CD14-positive monocyte (primary cell): ENCODE data around the gene MAP3K7. TPM values are rescaled to one million over a fixed set of nuclear protein-coding genes. Genes with fewer than 3 reads are reported as not detected.
A peak's percentile ranks its signal among the peaks of the same experiment; 100 is the strongest.

Source experiments
- DNase-seq, 3 donors: peaks; one replicate each; pipeline ENCODE4 v3.0.0-alpha.2; 2011 to 2022
- H2AFZ ChIP-seq: 2 replicates; pipeline ENCODE4 v1.6.0; 2012; ENCODE audit warnings: mild to moderate bottlenecking, low read depth, low read length, inconsistent platforms; ENCODE audit not compliant: insufficient read depth, poor library complexity, severe bottlenecking
- H3K27ac ChIP-seq, 2 donors: 1 replicate in 1 of 2; 2 replicates in 1 of 2; pipeline ENCODE4 v1.5.1; 2012 to 2013; ENCODE audit warnings: low read length in 2 of 2, control low read depth in 1 of 2, inconsistent platforms in 1 of 2, low read depth in 1 of 2, mild to moderate bottlenecking in 1 of 2
- H3K27me3 ChIP-seq, 2 donors: one replicate each; pipeline versions ENCODE4 v1.6.0 to v1.6.1; 2011 to 2013; ENCODE audit warnings: low read length in 2 of 2; ENCODE audit not compliant: control insufficient read depth in 2 of 2, insufficient read depth in 2 of 2
- H3K36me3 ChIP-seq, 2 donors: replicated peaks in 1 of 2; 1 replicate in 1 of 2; 2 replicates in 1 of 2; pipeline versions ENCODE4 v1.5.1 to v1.6.1; 2012 to 2013; ENCODE audit warnings: low read length in 2 of 2, control low read depth in 1 of 2, inconsistent platforms in 1 of 2, mild to moderate bottlenecking in 1 of 2; ENCODE audit not compliant: insufficient read depth in 2 of 2, control insufficient read depth in 1 of 2
- H3K4me1 ChIP-seq, 2 donors: 1 replicate in 1 of 2; 2 replicates in 1 of 2; pipeline versions ENCODE4 v1.5.1 to v1.6.1; 2012 to 2013; ENCODE audit warnings: low read length in 2 of 2, control low read depth in 1 of 2, inconsistent platforms in 1 of 2, mild to moderate bottlenecking in 1 of 2, moderate library complexity in 1 of 2; ENCODE audit not compliant: insufficient read depth in 2 of 2, control insufficient read depth in 1 of 2
- H3K4me2 ChIP-seq: replicated peaks from 2 replicates; pipeline ENCODE3; 2012; ENCODE audit warnings: low read length, moderate library complexity, mild to moderate bottlenecking; ENCODE audit not compliant: poor library complexity, severe bottlenecking; ENCODE audit errors: extremely low read depth
- H3K4me3 ChIP-seq, 3 experiments: fragments of 200-600 bp in 1 of 3; sonication (generic) in 1 of 3; replicated peaks in 1 of 3; 1 replicate in 2 of 3; 2 replicates in 1 of 3; pipeline ENCODE4 v1.5.1; 2011 to 2013; ENCODE audit warnings: low read length in 3 of 3, mild to moderate bottlenecking in 3 of 3, control low read depth in 2 of 3, low read depth in 2 of 3, inconsistent platforms in 1 of 3, moderate library complexity in 1 of 3
- H3K79me2 ChIP-seq: 2 replicates; pipeline ENCODE4 v1.6.0; 2012; ENCODE audit warnings: mild to moderate bottlenecking, control low read depth, inconsistent platforms, low read length, moderate library complexity; ENCODE audit not compliant: insufficient read depth
- H3K9ac ChIP-seq: 2 replicates; pipeline ENCODE4 v1.6.0; 2017; ENCODE audit warnings: low read length, mild to moderate bottlenecking; ENCODE audit not compliant: insufficient read depth, poor library complexity, severe bottlenecking
- H3K9me3 ChIP-seq, 2 donors: replicated peaks in 1 of 2; 1 replicate in 1 of 2; 2 replicates in 1 of 2; pipeline versions ENCODE4 v1.5.1 to v1.6.1; 2012 to 2013; ENCODE audit warnings: low read length in 2 of 2, control low read depth in 1 of 2; ENCODE audit not compliant: control insufficient read depth in 1 of 2, insufficient read depth in 1 of 2
- H4K20me1 ChIP-seq: 2 replicates; pipeline ENCODE4 v1.6.0; 2012; ENCODE audit warnings: mild to moderate bottlenecking, low read length, control low read depth, moderate library complexity; ENCODE audit not compliant: insufficient read depth
- H3K27ac Mint-ChIP-seq, 7 donors: one replicate each; pipeline ENCODE4 v1.8.0; 2020; ENCODE audit warnings: mild to moderate bottlenecking in 7 of 7, mixed read lengths in 7 of 7, moderate library complexity in 6 of 7, inconsistent platforms in 2 of 7
- H3K27me3 Mint-ChIP-seq, 3 donors: one replicate each; pipeline ENCODE4 v1.8.0; 2021 to 2022; ENCODE audit warnings: low read depth in 3 of 3, mild to moderate bottlenecking in 3 of 3, mixed read lengths in 3 of 3, moderate library complexity in 3 of 3, inconsistent platforms in 1 of 3
- H3K36me3 Mint-ChIP-seq, 2 donors: one replicate each; pipeline ENCODE4 v1.8.0; 2020; ENCODE audit warnings: mixed read lengths in 2 of 2, inconsistent platforms in 1 of 2, mild to moderate bottlenecking in 1 of 2
- H3K4me1 Mint-ChIP-seq: one replicate; pipeline ENCODE4 v1.8.0; 2020; ENCODE audit warnings: mild to moderate bottlenecking, mixed read lengths
- H3K4me3 Mint-ChIP-seq, 2 donors: one replicate each; pipeline ENCODE4 v1.8.0; 2020; ENCODE audit warnings: mild to moderate bottlenecking in 2 of 2, mixed read lengths in 2 of 2, moderate library complexity in 1 of 2
- H3K9me3 Mint-ChIP-seq, 7 donors: one replicate each; pipeline ENCODE4 v1.8.0; 2020 to 2022; ENCODE audit warnings: mixed read lengths in 7 of 7, mild to moderate bottlenecking in 6 of 7, moderate library complexity in 6 of 7, inconsistent platforms in 2 of 7
- CTCF ChIP-seq: fragments of 200-600 bp; IDR thresholded peaks from one replicate; pipeline ENCODE4 v1.8.0; 2022; ENCODE audit warnings: antibody characterized with exemption, mild to moderate bottlenecking
- WGBS: methylation state at CpG from one replicate; pipeline ENCODE4 v1.1.5; 2013; ENCODE audit warnings: missing lambda C conversion rate; ENCODE audit not compliant: insufficient coverage; 5-methylcytosine and 5-hydroxymethylcytosine counted together
- intact Hi-C, 2 donors: fragments of 100-400 bp; cut with micrococcal nuclease; formaldehyde crosslinking; loops; one replicate each; pipeline versions ENCODE4 v1.15.0 to v1.15.1; 2023
- polyA plus RNA-seq, 3 donors: library from polyadenylated mRNA; depleted of rRNA in 1 of 3; unstranded in 2 of 3; stranded (reverse) in 1 of 3; fragments of 300-500 nt in 2 of 3; fragments of >200 nt in 1 of 3; fragmentation: Illumina TruSeq in 2 of 3; gene quantifications; 1 replicate in 2 of 3; 2 replicates in 1 of 3; pipeline ENCODE4 v1.2.3, GENCODE V29; 2012 to 2021

Gene MAP3K7
- polyA plus RNA-seq, 3 donors, result 12.4 to 20.0 (median 15.3) TPM

GRCh38 chr6:90492369-90492768 lies 94.5 kb downstream of the MAP3K7 start:
- peaks cover 5% of the 10 kb centered on the region for H3K4me1 Mint-ChIP-seq
- peaks cover 0 to 3% (median 0%) of the 10 kb centered on the region in 7 donors for H3K9me3 Mint-ChIP-seq
- Histone ChIP-seq H3K27ac (no peak overlapping the region), H3K27me3 (no peaks in the 10 kb centered on the region), H2AFZ (no peak overlapping the region), H3K4me1 (no peaks in the 10 kb centered on the region), H3K36me3 (no peaks in the 10 kb centered on the region), H3K9me3 (no peaks in the 10 kb centered on the region), H4K20me1 (no peaks in the 10 kb centered on the region), H3K4me3 (no peak overlapping the region), H3K9ac (no peak overlapping the region), H3K4me2 (no peak overlapping the region), H3K79me2 (no peaks in the 10 kb centered on the region)
- no peaks in the 10 kb centered on the region for H3K36me3 Mint-ChIP-seq
- H3K27me3 Mint-ChIP-seq, result peaks cover 1% of the 10 kb centered on the region in 3 donors
- TF ChIP-seq CTCF, result no peak
- intact Hi-C loops, result no loop called here
- no peak overlapping the region for H3K4me3 Mint-ChIP-seq
- no CpG with 5 or more reads among the region's 1 CpG for WGBS
- no peak for DNase-seq
- peak overlapping the region in 1 of 7 donors; percentile 42 for H3K27ac Mint-ChIP-seq

- Histone ChIP-seq H3K79me2 (no peaks in the 10 kb centered on the region), H3K9ac (no peak overlapping the region), H2AFZ (no peak overlapping the region), H3K9me3 (no peaks in the 10 kb centered on the region), H3K27ac (no peak overlapping the region), H3K4me2 (no peak overlapping the region), H3K27me3 (no peaks in the 10 kb centered on the region), H4K20me1 (no peaks in the 10 kb centered on the region), H3K36me3 (no peaks in the 10 kb centered on the region), H3K4me1 (no peaks in the 10 kb centered on the region), H3K4me3 (no peak overlapping the region)
- Mint-ChIP-seq H3K4me1 (peaks cover 5% of the 10 kb centered on the region), H3K27me3 (peaks cover 0 to 1% (median 0%) of the 10 kb centered on the region in 3 donors), H3K36me3 (no peaks in the 10 kb centered on the region), H3K27ac (no peak overlapping the region), H3K4me3 (no peak overlapping the region), H3K9me3 (peaks cover 3 to 13% (median 10%) of the 10 kb centered on the region in 7 donors)
- TF ChIP-seq CTCF, result no peak
- intact Hi-C loops, result no loop called here
- DNase-seq, result no peak
- WGBS, result 97% methylated on average over 3 of the region's 4 CpGs
These were observed 96.7 kb downstream of the MAP3K7 start for GRCh38 chr6:90490030-90490716.
